H1 (cell line): ENCODE results near the gene SHC1. TPM values are rescaled to one million over a fixed set of nuclear protein-coding genes. Genes with fewer than 3 reads are reported as not detected.

ENCODE experiments used
- BACH1 ChIP-seq: IDR thresholded peaks from 2 replicates; pipeline ENCODE4 v1.6.1; 2012; ENCODE audit warnings: low read length, improper control_type of control experiment
- KDM5A ChIP-seq: fragments of 200-600 bp; IDR thresholded peaks from 2 replicates; pipeline ENCODE4 v1.7.1; 2012; ENCODE audit warnings: mild to moderate bottlenecking, low read length, inconsistent platforms, mixed read lengths
- polyA plus RNA-seq, 7 experiments: library from polyadenylated mRNA; depleted of rRNA in 3 of 7; stranded (reverse) in 5 of 7; unstranded in 2 of 7; fragments of >200 nt in 5 of 7; fragments of 200-250 nt in 2 of 7; gene quantifications; 1 replicate in 5 of 7; 2 replicates in 1 of 7; 4 replicates in 1 of 7; pipeline versions ENCODE4 v1.2.1 to v1.2.3, GENCODE V29; 2011 to 2013; ENCODE audit warnings: missing spikeins in 2 of 7, mixed read lengths in 2 of 7
- total RNA-seq: library from RNA; stranded (reverse); fragmentation: NEBNext Ultra II Directional; extraction: Animal tissue kit (Norgen Biotek cat#: 25700); gene quantifications from 2 replicates; pipeline ENCODE4 v1.2.1, GENCODE V29; 2021
- TF ChIP-seq, protein P1 (sequence below), 3 experiments: IDR thresholded peaks; 1 replicate in 2 of 3; 2 replicates in 1 of 3; pipeline versions ENCODE4 v1.5.1 to v1.6.1; 2011; ENCODE audit warnings: low read length in 3 of 3, mild to moderate bottlenecking in 3 of 3, inconsistent platforms in 2 of 3, low read depth in 1 of 3, moderate library complexity in 1 of 3; ENCODE audit not compliant: insufficient read depth in 1 of 3; ENCODE audit errors: control extremely low read depth in 1 of 3

Gene SHC1
- total and polyA plus RNA-seq, 2 of the 8 experiments (the other 6 are each of a cell fraction or from before 2014, with no cell fraction given), result 177 to 212 TPM

DNA sequence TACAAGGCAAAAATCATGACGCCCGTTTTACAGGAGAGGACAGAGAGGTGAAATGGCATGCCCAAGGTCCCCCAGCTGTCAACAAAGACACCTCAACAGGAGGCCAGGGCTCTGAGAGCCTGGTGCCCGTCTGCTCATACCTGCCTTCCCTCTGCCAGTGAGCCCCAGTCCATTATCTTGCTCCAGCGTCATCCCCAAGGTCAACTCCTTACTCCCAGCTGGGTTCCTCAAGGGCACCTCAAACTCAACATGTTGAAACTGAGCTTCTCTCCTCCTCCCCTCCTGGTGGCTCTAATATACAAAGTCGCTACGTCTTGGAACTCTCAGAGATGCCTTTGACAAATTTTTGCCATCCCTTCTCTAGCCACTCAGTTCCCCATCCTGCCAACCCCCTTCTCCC is 17.9 kb downstream of the SHC1 start (continued):
- TF ChIP-seq KDM5A, result no peak
- TF ChIP-seq, protein P1, sequence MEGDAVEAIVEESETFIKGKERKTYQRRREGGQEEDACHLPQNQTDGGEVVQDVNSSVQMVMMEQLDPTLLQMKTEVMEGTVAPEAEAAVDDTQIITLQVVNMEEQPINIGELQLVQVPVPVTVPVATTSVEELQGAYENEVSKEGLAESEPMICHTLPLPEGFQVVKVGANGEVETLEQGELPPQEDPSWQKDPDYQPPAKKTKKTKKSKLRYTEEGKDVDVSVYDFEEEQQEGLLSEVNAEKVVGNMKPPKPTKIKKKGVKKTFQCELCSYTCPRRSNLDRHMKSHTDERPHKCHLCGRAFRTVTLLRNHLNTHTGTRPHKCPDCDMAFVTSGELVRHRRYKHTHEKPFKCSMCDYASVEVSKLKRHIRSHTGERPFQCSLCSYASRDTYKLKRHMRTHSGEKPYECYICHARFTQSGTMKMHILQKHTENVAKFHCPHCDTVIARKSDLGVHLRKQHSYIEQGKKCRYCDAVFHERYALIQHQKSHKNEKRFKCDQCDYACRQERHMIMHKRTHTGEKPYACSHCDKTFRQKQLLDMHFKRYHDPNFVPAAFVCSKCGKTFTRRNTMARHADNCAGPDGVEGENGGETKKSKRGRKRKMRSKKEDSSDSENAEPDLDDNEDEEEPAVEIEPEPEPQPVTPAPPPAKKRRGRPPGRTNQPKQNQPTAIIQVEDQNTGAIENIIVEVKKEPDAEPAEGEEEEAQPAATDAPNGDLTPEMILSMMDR (IDR thresholded peaks at IDR 0.05; ENCODE audit: control extremely low read depth in 1 of 3, insufficient read depth in 1 of 3, low read depth in 1 of 3, low read length in 3 of 3), result no peak
- TF ChIP-seq BACH1, result no peak
